Uterus (tissue), 4 donors: ENCODE results near the gene TOR3A. TPM values are rescaled to one million over a fixed set of nuclear protein-coding genes. Genes with fewer than 3 reads are reported as not detected.

ENCODE experiments used
- DNase-seq, 2 donors: peaks; one replicate each; pipeline ENCODE4 v3.0.0-alpha.2; 2019 to 2020
- H3K27ac ChIP-seq, 2 donors: fragments of 200-600 bp; sonication (generic); 1 replicate in 1 of 2; 2 replicates in 1 of 2; pipeline ENCODE4 v1.5.1; 2016 to 2018
- H3K27me3 ChIP-seq, 2 donors: fragments of 200-600 bp; sonication (generic); one replicate each; pipeline ENCODE4 v1.5.1; 2018 to 2019; ENCODE audit warnings: control low read depth in 1 of 2
- H3K36me3 ChIP-seq, 2 donors: fragments of 200-600 bp; sonication (generic); one replicate each; pipeline ENCODE4 v1.5.1; 2019; ENCODE audit warnings: control low read depth in 1 of 2
- H3K4me1 ChIP-seq, 2 donors: fragments of 200-600 bp; sonication (generic); one replicate each; pipeline ENCODE4 v1.5.1; 2018 to 2019; ENCODE audit warnings: control low read depth in 1 of 2
- H3K4me3 ChIP-seq, 2 donors: fragments of 200-600 bp; sonication (generic); 1 replicate in 1 of 2; 2 replicates in 1 of 2; pipeline ENCODE4 v1.5.1; 2018 to 2019; ENCODE audit warnings: mild to moderate bottlenecking in 1 of 2
- H3K9me3 ChIP-seq, 2 donors: fragments of 200-600 bp; sonication (generic); one replicate each; pipeline ENCODE4 v1.5.1; 2019; ENCODE audit warnings: control low read depth in 1 of 2
- CTCF ChIP-seq, 4 experiments: fragments of 200-600 bp in 2 of 4; fragments of 450-650 bp in 2 of 4; sonication (generic) in 2 of 4; IDR thresholded peaks; one replicate each; pipeline ENCODE4 v1.5.1; 2016 to 2019; ENCODE audit warnings: antibody characterized with exemption in 4 of 4, mild to moderate bottlenecking in 2 of 4, moderate library complexity in 1 of 4
- POLR2A ChIP-seq, 2 donors: fragments of 450-650 bp; IDR thresholded peaks; one replicate each; pipeline ENCODE4 v1.6.1; 2016; ENCODE audit warnings: antibody characterized with exemption in 2 of 2, mild to moderate bottlenecking in 1 of 2, moderate library complexity in 1 of 2
- intact Hi-C: fragments of 100-400 bp; cut with DNase I; formaldehyde crosslinking; loops from one replicate; pipeline ENCODE4 v1.15.1; 2023; ENCODE audit warnings: low total_unique reads
- total RNA-seq, 4 donors: library from RNA; depleted of rRNA in 3 of 4; stranded (reverse); fragments of >200 nt in 3 of 4; gene quantifications; one replicate each; pipeline versions ENCODE4 v1.1.0 to v1.2.4, GENCODE V29; 2014 to 2023
- donor health status: DM: yes; HTN: yes; CAD: no.

TOR3A gene
- total RNA-seq, 4 donors from 2014 or later = 5.9 to 43.3 (median 13.7) TPM

GRCh38 chr1:179090923-179091322 is 9.1 kb downstream of the TOR3A start:
- Histone ChIP-seq H3K27ac (no peak overlapping the region), H3K4me3 (no peak overlapping the region), H3K36me3 (no peaks in the 10 kb centered on the region), H3K27me3 (no peaks in the 10 kb centered on the region), H3K4me1 (peaks cover 0 to 4% of the 10 kb centered on the region in 2 donors), H3K9me3 (no peaks in the 10 kb centered on the region)
- intact Hi-C loops = no loop called here
- DNase-seq = no peak
- TF ChIP-seq POLR2A (IDR thresholded peaks at IDR 0.05) = no peak
- no peak for TF ChIP-seq CTCF (IDR thresholded peaks at IDR 0.05)

GRCh38 chr1:179091691-179092165 is 9.9 kb downstream of the TOR3A start:
- intact Hi-C loops = no loop called here
- DNase-seq = peak in 1 of 2 donors; percentile 26
- no peaks in the 10 kb centered on the region for H3K27me3 ChIP-seq
- H3K4me3 ChIP-seq = no peak overlapping the region
- H3K27ac ChIP-seq = no peak overlapping the region
- no peaks in the 10 kb centered on the region for H3K9me3 ChIP-seq
- no peaks in the 10 kb centered on the region for H3K36me3 ChIP-seq
- TF ChIP-seq POLR2A (IDR thresholded peaks at IDR 0.05) (no peak), CTCF (IDR thresholded peaks at IDR 0.05) (no peak)
- peaks cover 0 to 4% of the 10 kb centered on the region in 2 donors for H3K4me1 ChIP-seq

DNA sequence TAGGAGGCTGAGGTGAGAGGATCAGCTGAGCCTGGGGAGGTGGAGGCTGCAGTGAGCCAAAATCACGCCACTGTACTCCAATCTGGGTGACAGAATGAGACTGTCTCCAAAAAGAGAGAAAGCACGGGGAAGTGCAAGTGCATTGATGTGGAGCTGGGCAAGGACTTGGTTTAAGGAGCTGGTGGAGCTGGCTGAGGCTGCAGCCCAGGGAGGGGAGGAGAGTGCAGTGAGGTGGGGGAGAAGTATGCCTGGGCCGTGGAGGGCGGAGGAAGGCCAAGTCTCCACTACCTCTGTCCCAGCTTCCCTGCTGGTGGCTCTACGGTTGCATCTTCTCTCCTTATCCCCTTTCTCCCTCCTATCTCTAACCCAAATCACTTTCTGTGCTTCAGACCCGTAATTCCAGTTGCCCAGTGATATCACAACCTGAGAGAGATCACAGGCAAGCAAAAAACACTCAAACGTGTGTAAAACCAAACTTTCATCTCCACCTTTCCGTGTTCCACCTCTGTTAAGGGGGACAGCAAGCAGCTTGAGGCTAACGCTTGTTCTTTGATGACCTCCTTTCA is 11.1 kb downstream of the TOR3A start:
- H3K4me3 ChIP-seq = no peak overlapping the region
- peaks cover 0 to 4% of the 10 kb centered on the region in 2 donors for H3K4me1 ChIP-seq
- no peak for DNase-seq
- intact Hi-C loops = no loop called here
- no peaks in the 10 kb centered on the region for H3K9me3 ChIP-seq
- no peaks in the 10 kb centered on the region for H3K27me3 ChIP-seq
- TF ChIP-seq POLR2A (IDR thresholded peaks at IDR 0.05) = no peak
- TF ChIP-seq CTCF (IDR thresholded peaks at IDR 0.05) = no peak
- no peak overlapping the region for H3K27ac ChIP-seq
- no peaks in the 10 kb centered on the region for H3K36me3 ChIP-seq

DNA sequence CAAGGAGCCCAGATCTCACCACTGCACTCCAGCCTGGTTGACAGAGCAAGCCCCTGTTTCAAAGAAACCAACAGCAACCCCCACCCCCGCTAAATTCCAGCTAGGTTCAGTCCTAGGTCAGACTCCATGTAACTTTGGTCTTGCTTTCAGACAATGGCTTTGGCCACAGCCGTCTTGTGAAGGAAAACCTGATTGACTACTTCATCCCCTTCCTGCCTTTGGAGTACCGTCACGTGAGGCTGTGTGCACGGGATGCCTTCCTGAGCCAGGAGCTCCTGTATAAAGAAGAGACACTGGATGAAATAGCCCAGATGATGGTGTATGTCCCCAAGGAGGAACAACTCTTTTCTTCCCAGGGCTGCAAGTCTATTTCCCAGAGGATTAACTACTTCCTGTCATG is 12.9 kb downstream of the TOR3A start:
- Histone ChIP-seq H3K4me1 (peaks cover 0 to 2% of the 10 kb centered on the region in 2 donors), H3K4me3 (no peak overlapping the region), H3K27me3 (no peaks in the 10 kb centered on the region), H3K27ac (no peak overlapping the region), H3K9me3 (no peaks in the 10 kb centered on the region), H3K36me3 (no peaks in the 10 kb centered on the region)
- intact Hi-C loops = no loop called here
- no peak for TF ChIP-seq CTCF (IDR thresholded peaks at IDR 0.05)
- no peak for TF ChIP-seq POLR2A (IDR thresholded peaks at IDR 0.05)
- no peak for DNase-seq

DNA sequence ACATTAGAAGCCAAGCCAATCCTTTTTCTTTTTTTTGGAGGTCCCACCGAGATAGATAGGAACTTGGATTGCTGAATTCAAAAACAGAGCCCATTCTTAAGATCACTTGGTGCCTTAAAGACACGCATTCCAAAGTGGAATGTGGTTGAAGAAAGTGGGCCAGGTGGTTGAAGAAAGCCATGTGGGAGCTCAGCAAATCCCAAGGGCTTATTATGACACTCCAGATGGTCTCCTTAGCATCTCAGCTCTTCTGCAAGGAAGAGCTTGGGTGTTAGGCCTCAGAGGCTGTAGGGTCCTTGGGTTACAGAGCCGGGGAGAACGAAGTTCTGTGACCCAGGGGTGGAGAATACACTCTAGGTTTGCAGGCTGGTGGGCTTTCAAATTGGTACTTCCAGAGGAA is 13.5 kb downstream of the TOR3A start:
- Histone ChIP-seq H3K27me3 (no peaks in the 10 kb centered on the region), H3K4me3 (no peak overlapping the region), H3K9me3 (no peaks in the 10 kb centered on the region), H3K36me3 (no peaks in the 10 kb centered on the region), H3K4me1 (no peaks in the 10 kb centered on the region), H3K27ac (no peak overlapping the region)
- DNase-seq = no peak
- TF ChIP-seq CTCF (IDR thresholded peaks at IDR 0.05) = no peak
- TF ChIP-seq POLR2A (IDR thresholded peaks at IDR 0.05) = no peak
- intact Hi-C loops = no loop called here
